IPS DF 6.9 (cell line): ENCODE results near the gene POLE3.
A peak's percentile ranks its signal among the peaks of the same experiment; 100 is the strongest.
"Not testable (repeated sequence)": the region's sequence is repeated elsewhere in the genome, so short reads cannot be mapped to it uniquely, and the experiment has no call there.

Source experiments
- DNase-seq: peaks from one replicate; pipeline ENCODE4 v3.0.0-alpha.2; 2013; ENCODE audit warnings: low read depth, low spot score
- H3K27ac ChIP-seq: one replicate; pipeline ENCODE4 v1.5.1; 2013; ENCODE audit warnings: low read length, control low read depth
- H3K27me3 ChIP-seq: 2 replicates; pipeline ENCODE4 v1.6.1; 2013; ENCODE audit warnings: mild to moderate bottlenecking, low read length; ENCODE audit not compliant: control insufficient read depth, insufficient read depth
- H3K36me3 ChIP-seq: 2 replicates; pipeline ENCODE4 v1.6.1; 2013; ENCODE audit warnings: low read length; ENCODE audit not compliant: control insufficient read depth, insufficient read depth
- H3K4me1 ChIP-seq: 2 replicates; pipeline ENCODE4 v1.6.1; 2013; ENCODE audit warnings: low read length; ENCODE audit not compliant: control insufficient read depth, insufficient read depth
- H3K4me3 ChIP-seq: 2 replicates; pipeline ENCODE4 v1.5.1; 2013; ENCODE audit warnings: mild to moderate bottlenecking, low read length
- H3K9me3 ChIP-seq: 2 replicates; pipeline ENCODE4 v1.6.1; 2013; ENCODE audit warnings: low read length, inconsistent platforms; ENCODE audit not compliant: control insufficient read depth, insufficient read depth
- WGBS: extraction: QIAGEN DNeasy Blood & Tissue Kit; methylation state at CpG from one replicate; pipeline ENCODE4 v1.1.7; 2013; ENCODE audit warnings: mixed read lengths, missing lambda C conversion rate; ENCODE audit not compliant: insufficient read length, insufficient coverage; 5-methylcytosine and 5-hydroxymethylcytosine counted together

POLE3 gene

GRCh38 chr9:113410207-113410864 is at the start of gene POLE3, which contains the start of gene C9orf43:
Gene POLE3 (minus strand): TSS chr9:113410675. CDS start chr9:113410293, 382 bp downstream.
Gene C9orf43 (plus strand): TSS chr9:113410747. CDS start chr9:113413494, 2,747 bp downstream.
- no peaks in the 10 kb centered on the region for H3K27me3 ChIP-seq
- peak within 1 kb of the TSS; percentile 73 for H3K4me3 ChIP-seq
- WGBS: no CpG with 5 or more reads among the region's 61 CpGs

GRCh38 chr9:113456235-113456634 is 45.8 kb upstream of the POLE3 start:
- Histone ChIP-seq H3K4me3 (no peak overlapping the region), H3K36me3 (no peaks in the 10 kb centered on the region), H3K27ac (no peak overlapping the region), H3K4me1 (no peaks in the 10 kb centered on the region; the same call in 1 of the 2 replicates), H3K9me3 (no peaks in the 10 kb centered on the region), H3K27me3 (no peaks in the 10 kb centered on the region)
- no CpG with 5 or more reads among the region's 2 CpGs for WGBS
- no peak for DNase-seq

More at GRCh38 chr9:113410207-113410864, at the start of gene POLE3, which contains the start of gene C9orf43:
- Histone ChIP-seq H3K36me3 (peaks cover 6% of the 10 kb centered on the region; the same call in 1 of the 2 replicates), H3K9me3 (no peaks in the 10 kb centered on the region), H3K27ac (no peak within 1 kb of the TSS), H3K4me1 (peaks cover 4% of the 10 kb centered on the region; the same call in 1 of the 2 replicates)
- peak; percentile 85 for DNase-seq

DNA sequence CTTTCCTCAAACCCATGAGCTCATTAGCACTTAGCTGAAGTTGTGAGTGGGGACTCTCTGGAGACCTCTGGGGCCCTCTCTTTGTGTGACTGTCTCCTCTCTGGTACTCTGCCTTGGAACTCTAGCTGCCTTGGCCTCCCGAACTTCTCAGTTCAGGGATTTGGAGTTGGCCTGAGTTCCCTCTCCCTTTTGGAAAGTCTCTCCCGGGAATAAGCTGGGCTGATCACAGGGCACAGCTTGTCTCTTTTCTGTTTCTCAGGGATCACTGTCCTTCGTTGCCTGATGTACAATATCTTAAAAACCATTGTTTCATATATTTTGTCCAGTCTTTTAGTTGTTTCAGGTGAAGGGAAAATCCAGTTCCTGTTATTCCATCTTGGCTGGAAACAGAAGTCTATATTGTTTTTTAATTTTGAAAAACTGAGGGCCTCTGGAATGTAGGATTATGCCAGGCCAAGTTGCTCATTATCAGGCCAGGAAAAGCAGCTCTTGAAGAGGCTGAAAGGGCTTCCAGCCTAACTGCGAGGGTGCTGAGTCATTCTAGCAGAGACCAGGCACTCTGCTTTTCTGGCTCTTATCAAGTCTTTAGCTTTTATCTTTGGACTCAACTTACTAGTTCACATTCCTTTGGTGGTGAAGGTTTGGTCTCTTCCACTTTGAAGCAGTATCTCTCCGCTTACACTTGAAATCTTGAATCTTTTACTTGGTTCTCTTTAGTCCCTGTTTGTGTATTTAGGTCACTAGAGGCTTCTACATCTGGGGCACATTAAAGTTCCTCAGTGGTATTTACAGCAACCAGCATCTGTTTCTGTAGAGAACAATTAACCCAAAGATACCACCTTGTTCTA is 44.7 kb upstream of the POLE3 start:
- H3K36me3 ChIP-seq: no peaks in the 10 kb centered on the region
- H3K4me1 ChIP-seq: no peaks in the 10 kb centered on the region; the same call in 1 of the 2 replicates
- no peaks in the 10 kb centered on the region for H3K27me3 ChIP-seq
- H3K27ac ChIP-seq: no peak overlapping the region
- H3K4me3 ChIP-seq: no peak overlapping the region
- DNase-seq: no peak
- no CpG with 5 or more reads among the region's 5 CpGs for WGBS
- H3K9me3 ChIP-seq: no peaks in the 10 kb centered on the region

DNA sequence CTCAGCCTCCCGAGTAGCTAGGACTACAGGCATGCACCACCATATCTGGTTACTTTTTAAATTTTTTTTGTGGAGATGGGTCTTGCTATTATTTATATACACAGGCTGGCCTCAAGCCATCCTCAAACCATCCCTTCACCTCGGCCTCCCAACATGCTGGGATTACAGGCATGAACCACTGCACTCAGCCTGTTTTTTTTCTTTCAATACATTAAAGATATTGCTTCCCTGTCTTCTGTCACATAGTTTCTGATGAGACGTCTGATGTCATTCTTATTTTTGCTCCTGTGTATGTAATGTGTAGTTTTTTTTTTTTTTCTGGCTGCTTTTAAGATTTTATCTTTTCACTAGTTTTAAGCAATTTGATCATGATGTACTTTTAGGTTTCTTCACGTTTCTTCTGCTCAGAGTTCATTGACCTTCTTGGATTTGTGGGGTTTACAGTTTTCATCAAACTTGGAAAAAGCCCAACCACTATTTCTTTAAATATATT is 41.7 kb upstream of the POLE3 start:
- no CpG with 5 or more reads among the region's 4 CpGs for WGBS
- Histone ChIP-seq H3K4me1 (no peaks in the 10 kb centered on the region; the same call in 1 of the 2 replicates), H3K36me3 (no peaks in the 10 kb centered on the region), H3K27me3 (no peaks in the 10 kb centered on the region), H3K27ac (no peak overlapping the region), H3K4me3 (no peak overlapping the region), H3K9me3 (no peaks in the 10 kb centered on the region)
- DNase-seq: no peak

GRCh38 chr9:113449376-113449775 is 38.9 kb upstream of the POLE3 start:
- Histone ChIP-seq H3K4me1 (no peaks in the 10 kb centered on the region), H3K27ac (no peak overlapping the region), H3K4me3 (no peak overlapping the region), H3K9me3 (no peaks in the 10 kb centered on the region), H3K27me3 (no peaks in the 10 kb centered on the region), H3K36me3 (no peaks in the 10 kb centered on the region)
- DNase-seq: no peak
- WGBS: no CpG with 5 or more reads among the region's 2 CpGs

DNA sequence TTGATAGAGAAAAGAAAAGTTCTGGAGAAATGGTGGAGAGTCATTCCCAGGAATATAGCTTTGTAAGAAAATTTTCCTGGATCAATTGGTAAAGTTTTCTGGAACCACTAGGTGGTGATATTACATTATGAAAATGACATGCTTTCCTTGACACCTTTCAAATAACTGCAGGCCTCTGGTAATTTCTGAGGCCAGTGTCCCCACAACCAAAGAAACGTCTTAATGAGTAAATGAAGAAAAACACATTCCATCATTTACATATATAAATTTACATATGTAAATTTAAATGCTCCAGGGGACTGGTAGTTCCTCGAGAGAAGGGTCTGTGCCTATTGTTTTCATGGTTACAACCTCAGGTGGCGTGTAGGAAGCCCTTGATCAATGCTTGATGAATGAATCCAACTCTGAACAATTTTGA is 35.9 kb upstream of the POLE3 start:
- Histone ChIP-seq H3K4me1 (no peaks in the 10 kb centered on the region), H3K36me3 (no peaks in the 10 kb centered on the region), H3K9me3 (no peaks in the 10 kb centered on the region), H3K27ac (no peak overlapping the region), H3K27me3 (no peaks in the 10 kb centered on the region), H3K4me3 (no peak overlapping the region)
- no peak for DNase-seq
- WGBS: no CpG with 5 or more reads among the region's 3 CpGs

GRCh38 chr9:113444736-113445135 is 34.3 kb upstream of the POLE3 start:
- Histone ChIP-seq H3K27me3 (no peaks in the 10 kb centered on the region), H3K36me3 (no peaks in the 10 kb centered on the region), H3K4me1 (no peaks in the 10 kb centered on the region), H3K27ac (no peak overlapping the region), H3K4me3 (no peak overlapping the region), H3K9me3 (no peaks in the 10 kb centered on the region)
- DNase-seq: no peak
- WGBS: no CpG with 5 or more reads among the region's 2 CpGs

DNA sequence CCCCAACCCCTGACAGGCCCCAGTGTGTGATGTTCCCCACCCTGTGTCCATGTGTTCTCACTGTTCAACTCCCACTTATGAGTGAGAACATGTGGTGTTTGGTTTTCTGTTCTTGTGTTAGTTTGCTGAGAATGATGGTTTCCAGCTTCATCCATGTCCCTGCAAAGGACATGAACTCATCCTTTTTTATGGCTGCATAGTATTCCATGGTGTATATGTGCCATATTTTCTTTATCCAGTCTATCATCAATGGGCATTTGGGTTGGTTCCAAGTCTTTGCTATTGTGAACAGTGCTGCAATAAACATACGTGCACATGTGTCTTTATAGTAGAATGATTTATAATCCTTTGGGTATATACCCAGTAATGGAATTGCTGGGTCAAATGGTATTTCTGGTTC is 27.2 kb upstream of the POLE3 start:
- WGBS: no CpG with 5 or more reads among the region's 1 CpG
- H3K4me1 ChIP-seq, H3K9me3 ChIP-seq: not testable (repeated sequence)

GRCh38 chr9:113436728-113437515 is 26.4 kb upstream of the POLE3 start:
- Histone ChIP-seq H3K36me3 (no peaks in the 10 kb centered on the region), H3K9me3 (no peaks in the 10 kb centered on the region), H3K4me1 (no peaks in the 10 kb centered on the region), H3K4me3 (no peak overlapping the region), H3K27me3 (no peaks in the 10 kb centered on the region), H3K27ac (no peak overlapping the region)
- no CpG with 5 or more reads among the region's 4 CpGs for WGBS
- DNase-seq: no peak

More for the DNA sequence above, 27.2 kb upstream of the POLE3 start:
- not testable (repeated sequence) for H3K36me3 ChIP-seq, DNase-seq, H3K27me3 ChIP-seq, H3K4me3 ChIP-seq, H3K27ac ChIP-seq

GRCh38 chr9:113431191-113431590 is 20.7 kb upstream of the POLE3 start:
- H3K9me3 ChIP-seq: no peaks in the 10 kb centered on the region
- no peak overlapping the region for H3K27ac ChIP-seq
- no peaks in the 10 kb centered on the region for H3K4me1 ChIP-seq
- H3K4me3 ChIP-seq: no peak overlapping the region
- no peaks in the 10 kb centered on the region for H3K27me3 ChIP-seq
- DNase-seq: no peak
- H3K36me3 ChIP-seq: no peaks in the 10 kb centered on the region
